ENCODE measurements around the gene CRELD2.
A peak's percentile ranks its signal among the peaks of the same experiment; 100 is the strongest.
"Not testable (repeated sequence)": the region's sequence is repeated elsewhere in the genome, so short reads cannot be mapped to it uniquely, and the experiment has no call there.

The CRELD2 gene

DNA sequence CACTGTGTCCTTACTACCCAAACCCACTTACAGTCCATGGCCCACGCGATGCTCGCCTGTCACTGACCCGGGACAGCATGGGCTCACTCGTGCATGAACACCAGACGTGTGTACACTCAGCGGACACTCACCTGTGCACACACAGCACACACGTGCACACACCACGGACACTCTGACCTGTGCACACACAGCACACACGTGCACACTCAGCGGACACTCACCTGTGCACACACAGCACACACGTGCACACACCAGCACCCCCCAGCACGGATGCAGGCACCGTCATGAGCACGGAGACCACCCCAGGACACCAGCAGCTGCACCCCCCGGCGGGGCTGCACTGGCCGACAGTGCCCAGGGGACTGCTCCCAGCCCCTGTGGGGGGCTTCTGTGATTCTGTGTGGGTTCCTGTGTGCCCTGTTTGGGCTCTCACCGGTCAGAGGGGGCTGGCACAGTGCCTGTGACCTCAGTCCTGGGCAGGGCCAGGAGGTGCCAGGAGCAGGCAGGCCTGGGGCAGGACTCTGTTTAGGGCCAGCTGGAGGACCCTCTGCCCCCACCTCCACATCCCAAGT, 20.2 kb downstream of the CRELD2 start:
- H3K36me3 Mint-ChIP-seq (ENCODE audit: low read depth), result no peaks in the 10 kb centered on the region
- no peak overlapping the region for H3K4me3 Mint-ChIP-seq
- no peak for DNase-seq
- ATAC-seq, result no peak
- no peaks in the 10 kb centered on the region for H3K9me3 Mint-ChIP-seq
- H3K4me1 Mint-ChIP-seq, result peaks cover 17% of the 10 kb centered on the region
- H3K27ac Mint-ChIP-seq, result no peak overlapping the region
- H3K27me3 Mint-ChIP-seq, result no peaks in the 10 kb centered on the region

DNA sequence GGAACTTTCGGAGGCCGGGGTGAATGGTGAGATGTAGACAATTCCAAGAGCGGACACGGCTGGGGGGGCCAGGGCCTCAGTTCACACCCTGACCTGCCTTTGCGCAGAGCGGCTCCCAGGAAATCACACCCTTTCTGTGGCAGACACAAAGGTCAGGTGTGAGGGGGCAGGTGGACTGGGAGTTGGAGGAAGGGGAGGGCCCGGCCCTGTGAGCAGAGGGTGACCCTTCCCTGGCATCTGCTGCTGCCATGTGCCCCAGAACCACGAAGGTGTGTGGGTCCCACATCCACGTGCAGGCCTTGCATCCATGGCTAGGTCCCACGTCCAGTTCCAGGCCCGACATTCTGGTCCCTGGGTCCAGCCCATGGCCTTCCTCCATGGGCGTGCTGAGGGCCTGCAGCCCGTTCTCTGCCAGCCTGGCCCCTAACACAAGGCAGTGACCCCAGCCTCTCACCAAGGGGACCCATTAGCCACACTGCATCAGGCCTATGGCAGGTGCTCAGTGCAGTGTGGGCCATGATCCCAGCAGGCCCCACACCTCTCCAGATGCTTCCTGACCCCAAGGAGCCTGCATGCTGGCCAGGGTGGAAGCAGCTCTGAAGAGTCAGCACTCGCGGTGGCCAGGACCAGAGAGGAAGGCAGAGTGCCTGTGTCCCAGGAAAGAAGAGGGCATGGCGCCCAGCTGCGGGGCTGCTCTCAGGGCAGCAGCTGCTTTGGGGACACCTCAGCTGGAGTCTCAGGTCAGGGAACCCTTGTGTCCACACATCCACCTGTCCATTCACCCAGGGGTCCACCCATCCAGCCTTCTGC, 23.3 kb downstream of the CRELD2 start:
- no peak overlapping the region for H3K4me3 Mint-ChIP-seq
- H3K36me3 Mint-ChIP-seq (ENCODE audit: low read depth), result no peaks in the 10 kb centered on the region
- no peak for DNase-seq
- ATAC-seq, result no peak
- H3K27me3 Mint-ChIP-seq, result no peaks in the 10 kb centered on the region
- peaks cover 17% of the 10 kb centered on the region for H3K4me1 Mint-ChIP-seq
- H3K9me3 Mint-ChIP-seq, result no peaks in the 10 kb centered on the region
- H3K27ac Mint-ChIP-seq, result no peak overlapping the region

DNA sequence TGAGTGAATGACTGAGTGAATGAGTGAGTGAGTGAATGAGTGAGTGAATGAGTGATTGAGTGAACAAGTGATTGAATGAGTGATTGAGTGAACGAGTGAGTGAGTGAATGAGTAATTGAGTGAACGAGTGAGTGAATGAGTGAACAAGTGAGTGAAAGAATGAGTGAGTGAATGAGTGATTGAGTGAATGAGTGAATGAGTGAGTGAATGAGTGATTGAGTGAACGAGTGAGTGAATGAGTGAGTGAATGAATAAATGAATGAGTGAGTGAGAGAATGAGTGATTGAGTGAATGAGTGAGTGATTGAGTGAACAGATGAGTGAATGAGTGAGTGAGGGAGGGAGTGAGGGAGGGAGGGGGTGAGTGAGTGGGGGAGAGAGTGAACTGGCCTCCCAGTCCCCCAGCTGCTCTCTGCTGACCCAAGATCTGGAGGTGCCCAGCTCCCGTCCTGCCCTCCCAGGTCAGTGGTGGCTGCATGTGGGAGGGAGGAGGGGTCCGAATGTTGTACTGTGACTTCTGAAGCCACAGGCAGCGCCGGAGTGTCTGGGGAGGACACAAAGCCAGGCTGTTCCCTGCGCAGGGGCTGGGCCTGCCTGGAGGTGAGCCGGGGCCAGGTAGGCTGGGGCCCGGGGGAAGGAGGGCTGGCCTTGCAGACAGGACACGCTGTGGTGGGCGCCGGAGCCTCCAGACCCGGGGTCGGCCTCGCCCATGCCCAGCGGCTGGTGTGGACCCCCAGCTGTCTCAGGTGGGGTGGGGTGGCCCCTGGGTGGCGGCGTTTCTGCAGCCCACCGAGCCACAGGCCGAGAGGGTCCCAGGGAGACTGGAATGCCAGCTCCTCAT, 24.4 kb downstream of the CRELD2 start:
- Mint-ChIP-seq H3K27me3 (no peaks in the 10 kb centered on the region), H3K4me3 (no peak overlapping the region), H3K27ac (no peak overlapping the region), H3K36me3 (ENCODE audit: low read depth) (no peaks in the 10 kb centered on the region), H3K9me3 (no peaks in the 10 kb centered on the region), H3K4me1 (peaks cover 12% of the 10 kb centered on the region)
- DNase-seq, result no peak
- no peak for ATAC-seq

DNA sequence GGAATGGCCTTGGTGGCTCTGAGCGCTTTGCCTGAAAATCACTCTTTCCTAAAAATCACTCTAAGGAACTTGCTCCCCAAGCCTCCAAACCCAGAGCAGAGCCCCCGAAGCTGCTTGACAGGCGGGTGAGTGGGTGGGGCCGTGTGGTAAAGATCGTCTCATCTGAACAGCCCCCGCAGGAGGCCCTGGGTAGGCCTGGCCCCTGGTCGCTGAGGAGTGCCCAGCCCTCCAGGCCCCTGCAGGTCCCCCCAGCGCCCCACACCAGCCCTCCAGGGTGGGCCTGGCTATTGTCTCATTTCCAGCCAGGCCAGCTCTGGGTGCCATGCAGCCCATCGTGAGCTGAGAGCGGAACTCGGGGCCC, 25.0 kb downstream of the CRELD2 start:
- Mint-ChIP-seq H3K9me3 (no peaks in the 10 kb centered on the region), H3K36me3 (ENCODE audit: low read depth) (no peaks in the 10 kb centered on the region), H3K27me3 (no peaks in the 10 kb centered on the region), H3K4me3 (no peak overlapping the region), H3K27ac (no peak overlapping the region), H3K4me1 (peaks cover 12% of the 10 kb centered on the region)
- DNase-seq (no peak), ATAC-seq (no peak)

DNA sequence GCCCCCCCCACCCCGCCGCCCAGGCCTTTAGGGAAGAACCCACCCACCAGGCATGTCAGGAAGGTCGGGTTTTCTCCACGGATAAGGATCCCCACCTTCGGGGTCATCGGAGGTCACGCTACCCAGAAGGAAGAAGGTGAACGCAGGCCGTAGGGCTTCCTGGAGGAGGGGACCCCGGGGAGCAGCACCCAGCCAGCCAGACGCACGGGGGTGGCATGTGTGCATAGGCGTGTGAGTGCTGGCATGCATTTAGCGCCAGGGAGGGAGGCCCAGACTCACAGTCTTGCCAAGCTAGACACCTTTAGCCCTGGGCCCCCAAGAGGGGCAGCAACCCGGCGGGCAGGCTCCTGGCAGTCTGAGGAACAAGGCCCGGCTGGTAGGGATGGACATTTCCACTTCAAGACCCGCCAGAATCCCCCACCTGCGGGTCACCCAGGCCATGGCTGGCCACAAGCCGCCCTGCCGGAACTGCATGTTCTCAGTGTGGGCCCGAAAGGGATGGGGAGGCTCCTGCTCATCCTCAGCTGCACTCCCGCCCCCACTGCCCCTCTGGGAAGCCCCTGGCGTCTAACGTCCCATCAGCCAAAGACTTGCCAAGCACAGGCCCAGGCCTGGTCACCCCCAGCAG, 25.5 kb downstream of the CRELD2 start:
- no peaks in the 10 kb centered on the region for H3K27me3 Mint-ChIP-seq
- ATAC-seq, result no peak
- no peaks in the 10 kb centered on the region for H3K9me3 Mint-ChIP-seq
- H3K27ac Mint-ChIP-seq, result no peak overlapping the region
- DNase-seq, result no peak
- H3K4me1 Mint-ChIP-seq, result peaks cover 12% of the 10 kb centered on the region
- no peak overlapping the region for H3K4me3 Mint-ChIP-seq
- H3K36me3 Mint-ChIP-seq (ENCODE audit: low read depth), result no peaks in the 10 kb centered on the region

DNA sequence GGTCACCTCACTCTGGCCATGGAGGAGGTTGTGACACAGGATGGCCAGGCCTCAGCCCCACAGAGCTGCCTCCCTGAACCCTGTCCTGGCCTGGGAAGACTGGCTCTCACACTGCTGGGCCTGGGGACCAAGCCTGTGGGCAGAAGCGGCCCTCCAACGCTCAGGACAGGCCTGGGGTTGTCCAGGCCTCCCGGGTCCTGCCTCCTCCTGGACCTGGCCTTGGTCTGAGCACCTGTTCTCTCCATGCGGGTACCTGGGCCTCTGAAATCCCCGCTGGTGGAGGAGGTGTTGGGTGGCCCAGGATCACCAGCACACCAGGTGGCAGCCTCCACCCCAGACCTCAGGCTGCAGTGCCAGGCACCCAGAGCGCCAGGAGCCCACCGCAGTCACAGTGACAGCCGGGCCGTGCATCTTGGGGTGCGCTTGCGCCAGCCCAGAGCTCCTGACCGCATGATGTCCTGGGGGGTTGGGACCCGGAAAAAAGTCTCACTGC, 26.0 kb downstream of the CRELD2 start:
- Mint-ChIP-seq H3K4me3 (no peak overlapping the region), H3K4me1 (peaks cover 10% of the 10 kb centered on the region), H3K27me3 (no peaks in the 10 kb centered on the region), H3K27ac (no peak overlapping the region), H3K9me3 (no peaks in the 10 kb centered on the region), H3K36me3 (ENCODE audit: low read depth) (no peaks in the 10 kb centered on the region)
- peak; percentile 16 for ATAC-seq
- DNase-seq, result no peak

DNA sequence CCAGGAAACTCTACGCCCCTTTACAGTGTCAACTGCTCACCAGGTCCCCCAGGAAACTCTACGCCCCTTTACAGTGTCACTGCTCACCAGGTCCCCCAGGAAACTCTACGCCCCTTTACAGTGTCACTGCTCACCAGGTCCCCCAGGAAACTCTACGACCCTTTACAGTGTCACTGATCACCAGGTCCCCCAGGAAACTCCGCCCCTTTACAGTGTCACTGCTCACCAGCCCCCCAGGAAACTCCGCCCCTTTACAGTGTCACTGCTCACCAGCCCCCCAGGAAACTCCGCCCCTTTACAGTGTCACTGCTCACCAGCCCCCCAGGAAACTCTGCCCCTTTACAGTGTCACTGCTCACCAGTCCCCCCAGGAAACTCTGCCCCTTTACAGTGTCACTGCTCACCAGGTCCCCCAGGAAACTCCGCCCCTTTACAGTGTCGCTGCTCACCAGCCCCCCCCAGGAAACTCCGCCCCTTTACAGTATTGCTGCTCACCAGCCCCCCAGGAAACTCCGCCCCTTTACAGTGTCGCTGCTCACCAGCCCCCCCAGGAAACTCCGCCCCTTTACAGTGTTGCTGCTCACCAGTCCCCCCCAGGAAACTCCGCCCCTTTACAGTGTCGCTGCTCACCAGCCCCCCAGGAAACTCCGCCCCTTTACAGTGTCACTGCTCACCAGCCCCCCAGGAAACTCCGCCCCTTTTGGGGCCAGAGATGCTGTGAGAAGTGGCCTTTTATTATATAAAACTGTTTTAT, 26.8 kb downstream of the CRELD2 start:
- H3K4me1 Mint-ChIP-seq; H3K27me3 Mint-ChIP-seq; H3K36me3 Mint-ChIP-seq (ENCODE audit: low read depth); H3K4me3 Mint-ChIP-seq; ATAC-seq; H3K9me3 Mint-ChIP-seq; H3K27ac Mint-ChIP-seq: not testable (repeated sequence)
- DNase-seq, result peak; percentile 45

DNA sequence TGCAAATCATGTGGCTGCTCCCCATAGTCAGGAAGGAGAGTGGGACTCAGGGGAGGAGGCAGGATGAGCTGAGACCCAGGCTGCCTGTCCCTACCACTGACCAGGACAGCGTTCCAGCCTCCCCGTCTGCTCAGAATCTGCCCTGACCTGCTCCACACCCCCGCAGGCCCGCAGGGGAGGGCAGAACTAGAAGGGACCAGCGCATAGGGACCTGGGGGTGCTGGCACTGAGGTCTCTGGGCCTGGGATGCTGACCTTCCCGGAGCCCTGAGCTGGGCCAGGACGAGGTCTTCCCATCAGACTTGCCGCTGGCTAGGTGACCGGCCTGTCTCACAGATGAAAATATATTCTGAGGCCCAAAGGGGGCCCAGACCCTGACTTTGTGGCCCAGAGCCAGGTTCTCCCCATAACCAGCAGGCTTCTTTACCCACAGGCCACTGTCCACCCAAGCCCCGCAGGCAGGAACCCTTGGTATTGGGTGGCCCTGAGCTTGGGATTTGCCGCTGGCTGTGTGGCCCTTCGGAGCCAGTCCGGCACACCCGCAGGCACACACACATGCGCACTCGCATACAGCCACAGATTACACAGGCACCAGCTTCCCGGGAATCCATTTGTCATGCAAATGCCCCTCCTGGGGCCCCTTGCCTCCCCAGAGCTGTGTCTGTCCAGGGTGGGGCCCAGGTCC, 28.3 kb downstream of the CRELD2 start:
- Mint-ChIP-seq H3K27me3 (no peaks in the 10 kb centered on the region), H3K27ac (no peak overlapping the region), H3K36me3 (ENCODE audit: low read depth) (no peaks in the 10 kb centered on the region), H3K4me3 (no peak overlapping the region), H3K9me3 (no peaks in the 10 kb centered on the region), H3K4me1 (peaks cover 10% of the 10 kb centered on the region)
- ATAC-seq (no peak), DNase-seq (no peak)

DNA sequence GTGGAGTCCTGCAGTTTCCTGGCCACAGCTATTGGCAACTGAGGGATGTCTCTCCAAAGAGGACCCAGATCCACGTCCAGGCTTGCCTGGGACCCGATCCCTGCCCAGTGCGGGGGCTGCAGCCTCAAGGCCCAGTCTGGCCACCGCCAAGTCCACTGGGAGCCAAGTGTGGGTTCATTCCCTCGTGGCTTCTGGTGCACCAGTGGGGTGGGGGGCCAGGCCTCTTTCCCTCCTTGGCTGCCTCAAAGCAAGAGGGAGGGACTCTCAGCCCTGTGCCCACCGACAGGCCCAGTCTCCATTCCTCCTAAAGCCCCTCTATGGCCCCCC, 28.8 kb downstream of the CRELD2 start:
- Mint-ChIP-seq H3K4me3 (no peak overlapping the region), H3K27me3 (no peaks in the 10 kb centered on the region), H3K4me1 (peaks cover 10% of the 10 kb centered on the region), H3K9me3 (no peaks in the 10 kb centered on the region), H3K27ac (no peak overlapping the region), H3K36me3 (ENCODE audit: low read depth) (no peaks in the 10 kb centered on the region)
- no peak for DNase-seq
- no peak for ATAC-seq

DNA sequence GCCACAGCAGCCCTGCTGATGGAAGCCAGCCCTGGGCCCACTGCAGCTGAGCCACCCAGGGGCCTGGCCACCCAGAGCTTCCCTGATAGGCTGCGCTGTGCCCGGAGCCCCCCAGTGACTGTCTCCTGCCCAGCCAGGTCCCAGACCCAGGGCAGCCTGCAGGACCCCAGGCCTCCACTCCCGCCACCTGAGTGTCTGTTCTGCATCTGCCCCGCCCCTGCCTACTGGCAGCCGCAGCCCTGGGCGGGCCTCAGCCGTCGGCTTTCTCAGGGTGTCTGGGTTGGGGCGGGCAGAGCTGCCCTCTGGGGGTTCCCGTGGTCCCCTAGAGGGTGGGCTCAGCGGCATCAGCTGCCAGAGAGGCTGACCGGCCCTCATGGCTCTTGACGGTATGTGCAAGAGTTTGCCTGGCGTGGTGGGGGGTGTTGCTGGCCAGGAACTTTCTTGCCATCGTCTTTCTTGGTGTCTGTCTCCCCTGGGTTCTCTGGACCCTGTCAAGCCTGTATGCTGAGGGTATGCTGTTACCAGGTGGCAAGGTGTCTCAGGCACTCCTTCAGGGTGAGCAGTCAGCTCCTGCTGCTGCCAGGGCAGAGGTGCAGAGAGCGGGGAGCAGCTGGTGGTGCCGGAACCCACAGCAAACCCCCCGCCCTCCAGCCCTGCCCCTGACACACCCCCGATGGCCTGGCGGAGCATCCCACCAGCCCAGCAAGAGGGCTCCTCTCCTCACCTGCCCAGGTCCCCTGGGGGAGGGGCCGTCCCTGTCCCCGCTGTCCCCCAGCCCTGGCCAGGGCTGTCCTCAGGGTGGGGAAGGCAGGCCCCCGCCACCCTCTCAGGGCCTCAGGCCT, 29.9 kb downstream of the CRELD2 start:
- ATAC-seq (no peak), DNase-seq (no peak)
- Mint-ChIP-seq H3K4me1 (peaks cover 10% of the 10 kb centered on the region), H3K36me3 (ENCODE audit: low read depth) (no peaks in the 10 kb centered on the region), H3K27me3 (no peaks in the 10 kb centered on the region), H3K9me3 (no peaks in the 10 kb centered on the region), H3K4me3 (no peak overlapping the region), H3K27ac (no peak overlapping the region)

DNA sequence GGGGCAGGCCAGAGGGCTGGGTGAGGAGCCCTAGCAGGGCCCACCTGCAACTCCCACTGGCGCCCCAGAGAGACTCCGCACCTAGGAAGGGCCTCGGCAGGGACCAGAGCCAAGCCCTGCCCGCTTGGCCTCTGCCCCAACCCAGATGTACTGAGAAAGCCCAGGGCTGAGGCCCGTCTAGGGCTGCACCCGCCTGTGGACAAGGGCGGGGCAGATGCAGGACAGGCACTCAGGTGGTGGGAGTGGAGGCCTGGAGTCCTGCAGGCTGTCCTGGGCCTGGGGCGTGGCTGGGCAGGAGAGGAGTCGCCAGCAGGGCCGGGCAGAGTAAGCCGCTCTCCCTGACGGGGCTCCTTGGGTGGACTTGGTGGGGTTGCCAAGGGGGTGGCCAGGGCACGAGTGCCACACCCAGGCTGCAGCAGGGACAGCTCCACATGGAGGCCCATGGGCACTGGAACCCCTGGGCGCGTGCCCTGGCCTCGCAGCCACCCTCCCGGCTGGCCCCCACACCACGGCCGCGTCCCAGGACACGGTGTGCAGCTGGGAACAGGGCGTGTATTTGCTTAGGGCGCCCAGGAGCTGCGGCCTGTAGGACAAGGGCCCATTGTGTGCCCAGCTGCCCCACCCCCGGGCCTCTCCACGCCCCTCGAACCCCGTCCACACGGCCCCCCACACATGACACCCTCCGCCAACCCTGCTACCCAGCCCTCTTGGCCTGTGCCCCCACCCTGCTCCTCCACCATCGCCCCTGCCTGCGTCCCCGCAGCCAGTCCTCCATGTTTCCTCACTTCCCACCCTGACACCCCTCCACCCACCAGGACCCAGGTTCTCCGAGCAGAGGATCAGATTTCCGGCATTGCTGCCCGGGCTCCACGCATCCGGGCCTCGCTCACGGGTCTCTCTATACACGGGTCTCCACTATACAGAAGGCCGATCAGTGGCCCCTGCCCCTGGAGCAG, 30.8 kb downstream of the CRELD2 start:
- H3K4me1 Mint-ChIP-seq, result peaks cover 10% of the 10 kb centered on the region
- no peak overlapping the region for H3K4me3 Mint-ChIP-seq
- H3K27ac Mint-ChIP-seq, result no peak overlapping the region
- ATAC-seq (no peak), DNase-seq (no peak)
- no peaks in the 10 kb centered on the region for H3K27me3 Mint-ChIP-seq
- H3K9me3 Mint-ChIP-seq, result no peaks in the 10 kb centered on the region
- H3K36me3 Mint-ChIP-seq (ENCODE audit: low read depth), result no peaks in the 10 kb centered on the region

DNA sequence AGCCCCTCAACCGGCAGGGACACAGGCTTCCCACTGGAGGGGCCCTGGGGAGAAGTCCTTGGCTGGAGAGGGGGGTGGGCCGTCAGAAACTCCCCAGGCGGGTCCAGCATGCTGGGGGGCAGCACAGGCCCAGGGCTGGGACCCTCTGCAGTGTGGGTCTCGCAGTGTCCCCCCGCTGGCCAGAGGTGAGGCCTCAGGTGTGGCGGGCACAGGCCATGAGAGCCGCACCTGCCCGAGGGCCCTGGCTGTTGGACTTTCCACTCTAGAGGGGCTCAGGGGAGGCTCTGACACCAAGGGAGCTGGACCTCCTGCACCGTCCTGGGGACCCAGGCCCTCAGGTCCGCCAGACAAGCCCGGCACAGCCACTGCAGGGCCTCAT, 31.5 kb downstream of the CRELD2 start:
- H3K27me3 Mint-ChIP-seq, result no peaks in the 10 kb centered on the region
- ATAC-seq (no peak), DNase-seq (no peak)
- no peak overlapping the region for H3K4me3 Mint-ChIP-seq
- H3K4me1 Mint-ChIP-seq, result peaks cover 10% of the 10 kb centered on the region
- H3K27ac Mint-ChIP-seq, result no peak overlapping the region
- no peaks in the 10 kb centered on the region for H3K36me3 Mint-ChIP-seq (ENCODE audit: low read depth)
- H3K9me3 Mint-ChIP-seq, result no peaks in the 10 kb centered on the region

Data from activated naive CD8-positive, alpha-beta T cell treated with anti-CD3 and anti-CD28 coated beads, Interleukin-2, amount 50 U/mL, for 24 hours (primary cell).